ENCODE results near the gene RNF40. TPM values are rescaled to one million over a fixed set of nuclear protein-coding genes. Genes with fewer than 3 reads are reported as not detected.

The RNF40 gene
- total RNA-seq, 1 experiment from 2014 or later: 90.3 TPM

DNA sequence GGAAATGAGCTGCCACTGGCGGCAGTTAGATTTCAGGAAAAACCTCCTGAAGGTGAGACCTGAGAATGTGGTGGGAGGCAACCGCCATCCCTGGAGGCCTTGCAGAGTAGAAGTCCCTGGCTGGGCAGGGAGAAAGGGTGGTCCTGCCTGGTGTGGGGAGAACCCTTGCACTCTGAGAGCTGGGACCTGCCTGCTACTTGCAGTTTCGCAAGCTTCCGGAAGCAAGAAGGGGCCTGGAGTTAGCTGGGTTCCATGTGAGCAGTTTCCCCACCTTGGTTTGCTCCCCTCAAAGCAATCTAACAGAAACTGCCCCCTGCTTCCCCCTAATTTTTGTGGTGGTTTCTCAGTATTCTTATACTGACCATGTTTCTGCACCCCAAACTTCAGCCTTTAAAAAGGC is 18.4 kb downstream of the RNF40 start:
- BruUV-seq (replicated peaks): no TSS peak
- Histone ChIP-seq H3K79me2 (ENCODE audit: insufficient read depth, low read length) (peaks cover 11% of the 10 kb centered on the region; the same call in 1 of the 2 replicates), H2AFZ (ENCODE audit: low read depth, low read length, poor library complexity, severe bottlenecking) (no peak overlapping the region), H3K4me3 (replicated peaks in 1 of 2; ENCODE audit: low read depth in 1 of 2, low read length in 2 of 2) (no peak overlapping the region), H3K27ac (ENCODE audit: low read depth, low read length) (no peak overlapping the region), H4K20me1 (ENCODE audit: insufficient read depth) (no peaks in the 10 kb centered on the region), H3K9me3 (ENCODE audit: control insufficient read depth in 1 of 2, insufficient read depth in 1 of 2, low read depth in 1 of 2, low read length in 2 of 2) (no peaks in the 10 kb centered on the region), H3K9ac (ENCODE audit: low read length) (no peak overlapping the region), H3K27me3 (ENCODE audit: insufficient read depth, low read length) (no peaks in the 10 kb centered on the region), H3K4me1 (ENCODE audit: control insufficient read depth in 1 of 2, insufficient read depth in 2 of 2, low read length in 2 of 2) (peaks cover 3 to 14% of the 10 kb centered on the region in 2 experiments; a peak in 2 of 4 replicates), H3K36me3 (ENCODE audit: control insufficient read depth in 1 of 2, insufficient read depth in 2 of 2, low read length in 2 of 2) (peaks cover 9 to 14% of the 10 kb centered on the region in 2 experiments; a peak in 3 of 4 replicates), H3K4me2 (ENCODE audit: low read length) (no peak overlapping the region), H3K9me2 (ENCODE audit: insufficient read depth) (no peaks in the 10 kb centered on the region)
- DNase-seq (ENCODE audit: low read depth, low spot score) (no peak), ATAC-seq (no peak)
- ChIA-PET RAD21 (ENCODE audit: low non-redundant PET in 1 of 2, low total read pairs in 2 of 2, uncharacterized antibody in 2 of 2, unreplicated experiment in 2 of 2) (no interaction called here), POLR2A (interaction anchor here (0.8 to 1.2 kb wide), 2 partner anchors 9 to 25 kb away, joined by 3 read pairs; no protein-coding TSS in a partner anchor), CTCF (no interaction called here)
- TF ChIP-seq ELF1 (IDR thresholded peaks at IDR 0.05; ENCODE audit: borderline replicate concordance, low read depth) (no peak), POLR2AphosphoS5 (IDR thresholded peaks at IDR 0.05; ENCODE audit: low read depth, low read length) (peak; percentile 32; the same call in 1 of the 2 replicates)
- intact Hi-C loops (cut with micrococcal nuclease): no loop called here

DNA sequence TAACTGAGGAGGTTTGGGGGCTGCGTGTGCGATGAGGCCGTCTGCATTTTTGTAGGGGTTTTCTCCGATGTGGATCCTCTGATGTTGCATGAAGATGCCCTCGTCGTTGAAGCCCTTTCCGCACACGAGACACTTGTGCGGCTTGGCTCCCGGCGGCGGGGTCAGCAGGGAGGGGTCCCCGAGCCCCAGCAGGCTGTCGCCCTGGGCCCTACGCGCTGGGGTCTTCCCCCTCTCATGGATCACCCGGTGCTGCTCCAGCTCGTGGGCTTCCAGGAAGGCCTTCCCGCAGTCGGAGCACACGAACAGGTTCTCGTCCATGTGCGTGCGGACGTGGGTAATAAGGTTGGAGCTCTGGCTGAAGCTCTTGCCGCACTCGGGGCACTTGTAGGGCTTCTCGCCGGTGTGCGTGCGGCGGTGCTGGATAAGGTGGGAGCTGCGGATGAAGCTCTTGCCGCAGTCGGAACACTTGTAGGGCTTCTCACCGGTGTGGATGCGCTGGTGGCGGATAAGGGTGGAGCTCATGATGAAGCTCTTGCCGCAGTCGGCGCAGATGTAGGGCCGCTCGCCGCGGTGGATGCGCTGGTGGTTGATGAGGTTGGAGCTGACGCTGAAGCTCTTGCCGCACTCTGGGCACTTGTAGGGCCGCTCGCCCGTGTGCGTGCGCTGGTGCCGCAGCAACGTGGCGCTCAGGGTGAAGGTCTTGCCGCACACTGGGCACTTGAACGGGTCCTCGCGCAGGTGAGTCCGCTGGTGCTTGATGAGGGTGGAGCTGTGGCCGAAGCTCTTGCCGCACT is 20.6 kb downstream of the RNF40 start:
- Histone ChIP-seq H3K4me1 (ENCODE audit: control insufficient read depth in 1 of 2, insufficient read depth in 2 of 2, low read length in 2 of 2) (peaks cover 5 to 17% of the 10 kb centered on the region in 2 experiments; a peak in 3 of 4 replicates), H3K9me2 (ENCODE audit: insufficient read depth) (no peaks in the 10 kb centered on the region), H3K4me3 (replicated peaks in 1 of 2; ENCODE audit: low read depth in 1 of 2, low read length in 2 of 2) (no peak overlapping the region), H3K36me3 (ENCODE audit: control insufficient read depth in 1 of 2, insufficient read depth in 2 of 2, low read length in 2 of 2) (peaks cover 9 to 14% of the 10 kb centered on the region in 2 experiments; a peak in 3 of 4 replicates), H4K20me1 (ENCODE audit: insufficient read depth) (no peaks in the 10 kb centered on the region), H3K4me2 (ENCODE audit: low read length) (no peak overlapping the region), H2AFZ (ENCODE audit: low read depth, low read length, poor library complexity, severe bottlenecking) (no peak overlapping the region), H3K9ac (ENCODE audit: low read length) (no peak overlapping the region), H3K79me2 (ENCODE audit: insufficient read depth, low read length) (peaks cover 21% of the 10 kb centered on the region), H3K27me3 (ENCODE audit: insufficient read depth, low read length) (no peaks in the 10 kb centered on the region), H3K27ac (ENCODE audit: low read depth, low read length) (no peak overlapping the region), H3K9me3 (ENCODE audit: control insufficient read depth in 1 of 2, insufficient read depth in 1 of 2, low read depth in 1 of 2, low read length in 2 of 2) (no peaks in the 10 kb centered on the region)
- RAD21 ChIA-PET (ENCODE audit: low non-redundant PET in 1 of 2, low total read pairs in 2 of 2, uncharacterized antibody in 2 of 2, unreplicated experiment in 2 of 2): no interaction called here
- CTCF ChIA-PET: no interaction called here
- POLR2A ChIA-PET: no interaction called here
- TF ChIP-seq REST (IDR thresholded peaks at IDR 0.05; ENCODE audit: low read depth): no peak
- TF ChIP-seq CEBPB (IDR thresholded peaks at IDR 0.05; ENCODE audit: low read depth): no peak
- TF ChIP-seq ZNF274 (IDR thresholded peaks at IDR 0.05; ENCODE audit: low read depth, low read length): no peak
- no peak for TF ChIP-seq YY1 (IDR thresholded peaks at IDR 0.05; ENCODE audit: extremely low read depth, insufficient replicate concordance, low read depth, low read length)
- no peak for TF ChIP-seq POLR2AphosphoS5 (IDR thresholded peaks at IDR 0.05; ENCODE audit: low read depth, low read length)
- TF ChIP-seq, protein P1, sequence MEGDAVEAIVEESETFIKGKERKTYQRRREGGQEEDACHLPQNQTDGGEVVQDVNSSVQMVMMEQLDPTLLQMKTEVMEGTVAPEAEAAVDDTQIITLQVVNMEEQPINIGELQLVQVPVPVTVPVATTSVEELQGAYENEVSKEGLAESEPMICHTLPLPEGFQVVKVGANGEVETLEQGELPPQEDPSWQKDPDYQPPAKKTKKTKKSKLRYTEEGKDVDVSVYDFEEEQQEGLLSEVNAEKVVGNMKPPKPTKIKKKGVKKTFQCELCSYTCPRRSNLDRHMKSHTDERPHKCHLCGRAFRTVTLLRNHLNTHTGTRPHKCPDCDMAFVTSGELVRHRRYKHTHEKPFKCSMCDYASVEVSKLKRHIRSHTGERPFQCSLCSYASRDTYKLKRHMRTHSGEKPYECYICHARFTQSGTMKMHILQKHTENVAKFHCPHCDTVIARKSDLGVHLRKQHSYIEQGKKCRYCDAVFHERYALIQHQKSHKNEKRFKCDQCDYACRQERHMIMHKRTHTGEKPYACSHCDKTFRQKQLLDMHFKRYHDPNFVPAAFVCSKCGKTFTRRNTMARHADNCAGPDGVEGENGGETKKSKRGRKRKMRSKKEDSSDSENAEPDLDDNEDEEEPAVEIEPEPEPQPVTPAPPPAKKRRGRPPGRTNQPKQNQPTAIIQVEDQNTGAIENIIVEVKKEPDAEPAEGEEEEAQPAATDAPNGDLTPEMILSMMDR (IDR thresholded peaks at IDR 0.05 in 2 of 3, conservative IDR thresholded peaks at IDR 0.05 in 1 of 3; ENCODE audit: borderline replicate concordance in 1 of 3, insufficient read depth in 1 of 3, low read depth in 2 of 3, low read length in 2 of 3): no peak
- no peak for TF ChIP-seq POLR2A (IDR thresholded peaks at IDR 0.05; ENCODE audit: borderline replicate concordance, extremely low read depth, insufficient read depth, insufficient read length)
- ATAC-seq (no peak), DNase-seq (ENCODE audit: low read depth, low spot score) (no peak)
- BruUV-seq (replicated peaks): no TSS peak
- intact Hi-C loops (cut with micrococcal nuclease): no loop called here
